ENCODE data around the gene RRN3. TPM values are rescaled to one million over a fixed set of nuclear protein-coding genes. Genes with fewer than 3 reads are reported as not detected.
"Not testable (repeated sequence)": the region's sequence is repeated elsewhere in the genome, so short reads cannot be mapped to it uniquely, and the experiment has no call there.

Gene RRN3
- total RNA-seq, 4 donors from 2014 or later, result 14.0 to 27.8 (median 20.0) TPM

- WGBS, 2 donors, result no CpG with 5 or more reads among the region's 50 CpGs
- intact Hi-C loops (cut with DNase I); H3K9me3 ChIP-seq; H3K27ac ChIP-seq; H3K4me3 ChIP-seq; H3K27me3 ChIP-seq; DNase-seq: not testable (repeated sequence)
- peaks cover 0 to 23% (median 0%) of the 10 kb centered on the region in 3 donors for H3K36me3 ChIP-seq
- H3K4me1 ChIP-seq, result peaks cover 0 to 15% (median 4%) of the 10 kb centered on the region in 3 donors
Observed at GRCh38 chr16:15135483-15136360, 41.6 kb upstream of the RRN3 start.

GRCh38 chr16:15134752-15135482 lies 40.8 kb upstream of the RRN3 start:
- H3K27me3 ChIP-seq; H3K27ac ChIP-seq; DNase-seq; H3K4me1 ChIP-seq; intact Hi-C loops (cut with DNase I); H3K9me3 ChIP-seq; H3K4me3 ChIP-seq: not testable (repeated sequence)
- 97 to 100% methylated on average over 1 to 7 of the region's 33 CpGs for WGBS, 2 donors
- H3K36me3 ChIP-seq, result peaks cover 0 to 30% (median 4%) of the 10 kb centered on the region in 3 donors

- peaks cover 0 to 40% (median 4%) of the 10 kb centered on the region in 3 donors for H3K36me3 ChIP-seq
- DNase-seq; H3K9me3 ChIP-seq; H3K4me1 ChIP-seq; H3K4me3 ChIP-seq; H3K27ac ChIP-seq; intact Hi-C loops (cut with DNase I); H3K27me3 ChIP-seq: not testable (repeated sequence)
- WGBS, 2 donors, result no CpG with 5 or more reads among the region's 31 CpGs
Observed at GRCh38 chr16:15133554-15133953, 39.5 kb upstream of the RRN3 start.

GRCh38 chr16:15132719-15133428 lies 38.8 kb upstream of the RRN3 start:
- H3K27me3 ChIP-seq; H3K9me3 ChIP-seq; H3K4me3 ChIP-seq; intact Hi-C loops (cut with DNase I); DNase-seq; H3K27ac ChIP-seq; H3K4me1 ChIP-seq: not testable (repeated sequence)
- no CpG with 5 or more reads among the region's 41 CpGs for WGBS, 2 donors
- H3K36me3 ChIP-seq, result peaks cover 0 to 46% (median 4%) of the 10 kb centered on the region in 3 donors

GRCh38 chr16:15130943-15131700 lies 37.0 kb upstream of the RRN3 start:
- H3K4me3 ChIP-seq; intact Hi-C loops (cut with DNase I); H3K9me3 ChIP-seq; DNase-seq; H3K27me3 ChIP-seq; H3K27ac ChIP-seq; H3K4me1 ChIP-seq: not testable (repeated sequence)
- WGBS, 2 donors, result 93% methylated on average over 13 of the region's 51 CpGs; no CpG with 5 or more reads in 1 of the 2 donors
- H3K36me3 ChIP-seq, result peaks cover 0 to 59% (median 4%) of the 10 kb centered on the region in 3 donors

- H3K4me1 ChIP-seq; H3K4me3 ChIP-seq; H3K27me3 ChIP-seq; H3K27ac ChIP-seq; intact Hi-C loops (cut with DNase I); DNase-seq; H3K9me3 ChIP-seq: not testable (repeated sequence)
- WGBS, 2 donors, result no CpG with 5 or more reads among the region's 37 CpGs
- peaks cover 0 to 59% (median 4%) of the 10 kb centered on the region in 3 donors for H3K36me3 ChIP-seq
Observed at GRCh38 chr16:15130256-15130932, 36.3 kb upstream of the RRN3 start.

- H3K4me3 ChIP-seq; H3K27me3 ChIP-seq; H3K9me3 ChIP-seq; intact Hi-C loops (cut with DNase I); DNase-seq; H3K4me1 ChIP-seq; H3K27ac ChIP-seq: not testable (repeated sequence)
- no CpG with 5 or more reads among the region's 48 CpGs for WGBS, 2 donors
- peaks cover 0 to 55% (median 4%) of the 10 kb centered on the region in 3 donors for H3K36me3 ChIP-seq
Observed at GRCh38 chr16:15127641-15128425, 33.8 kb upstream of the RRN3 start.

GRCh38 chr16:15100372-15100987 lies 6.4 kb upstream of the RRN3 start:
- H3K36me3 ChIP-seq; H3K27ac ChIP-seq; H3K4me1 ChIP-seq; H3K9me3 ChIP-seq; H3K4me3 ChIP-seq; intact Hi-C loops (cut with DNase I); DNase-seq; H3K27me3 ChIP-seq: not testable (repeated sequence)
- WGBS, 2 donors, result 64 to 75% methylated on average over 5 of the region's 5 CpGs

GRCh38 chr16:15099366-15099909 lies 5.4 kb upstream of the RRN3 start:
- intact Hi-C loops (cut with DNase I); H3K4me1 ChIP-seq; H3K9me3 ChIP-seq; H3K27me3 ChIP-seq; H3K27ac ChIP-seq; H3K36me3 ChIP-seq; DNase-seq; H3K4me3 ChIP-seq: not testable (repeated sequence)
- 80 to 85% methylated on average over 2 of the region's 2 CpGs for WGBS, 2 donors

GRCh38 chr16:15096583-15096972 lies 2.5 kb upstream of the RRN3 start:
- H3K36me3 ChIP-seq; H3K4me3 ChIP-seq; H3K27ac ChIP-seq; DNase-seq; H3K27me3 ChIP-seq; H3K9me3 ChIP-seq; intact Hi-C loops (cut with DNase I): not testable (repeated sequence)
- peaks cover 8 to 26% (median 12%) of the 10 kb centered on the region in 3 donors for H3K4me1 ChIP-seq
- 81% methylated on average over 8 of the region's 9 CpGs for WGBS, 2 donors

All from esophagus squamous epithelium (tissue), 5 donors.